NCI-H2171 (cell line): ENCODE results near the gene REC114.
"Not testable (repeated sequence)": the region's sequence is repeated elsewhere in the genome, so short reads cannot be mapped to it uniquely, and the experiment has no call there.

Experiments used
- DNase-seq: peaks from one replicate; lab custom pipeline; 2025; lab: John Stamatoyannopoulos, UW

Gene REC114

DNA sequence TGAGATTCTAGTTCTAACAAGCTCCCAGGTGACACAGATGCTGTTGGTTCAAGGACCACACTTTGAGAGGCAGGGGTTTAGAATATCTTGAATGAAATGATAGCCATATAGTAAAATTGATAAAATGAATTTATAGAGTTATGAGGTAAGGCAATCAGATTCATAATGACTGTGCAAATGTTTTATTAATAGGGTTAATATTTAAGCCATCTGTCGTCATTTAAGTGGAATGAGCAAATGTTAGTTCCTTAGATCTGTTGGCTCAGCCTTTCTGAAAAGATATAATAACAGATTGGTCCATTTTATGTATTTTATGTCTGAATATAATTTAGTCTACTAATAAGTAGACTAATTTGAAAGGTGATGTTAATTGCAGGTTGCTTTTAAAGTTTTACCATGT lies 12.9 kb downstream of the REC114 start:
- no peak for DNase-seq

DNA sequence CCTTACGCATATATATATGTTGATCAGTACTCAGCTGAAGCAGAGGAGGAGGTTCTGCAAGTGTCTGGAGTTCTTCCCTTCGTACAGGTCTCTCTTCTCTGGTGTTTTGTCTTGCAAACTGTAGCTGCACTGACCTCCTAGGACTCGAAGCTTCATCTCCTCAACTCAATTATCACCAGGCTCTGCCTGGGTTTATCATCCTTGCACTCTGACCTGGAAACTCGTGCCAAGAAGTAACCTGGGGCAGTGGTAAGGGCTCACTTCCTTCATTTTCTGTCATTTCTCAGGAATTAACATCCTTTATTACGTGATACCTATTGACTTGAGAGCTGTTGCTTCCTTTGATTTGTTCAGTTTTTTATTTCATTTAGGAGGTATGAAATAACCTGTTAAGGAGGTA lies 14.4 kb downstream of the REC114 start:
- no peak for DNase-seq

- DNase-seq, result no peak
Observed at GRCh38 chr15:73460662-73461061, 17.7 kb downstream of the REC114 start.

GRCh38 chr15:73464602-73465001 lies 21.6 kb downstream of the REC114 start:
- DNase-seq, result no peak

DNA sequence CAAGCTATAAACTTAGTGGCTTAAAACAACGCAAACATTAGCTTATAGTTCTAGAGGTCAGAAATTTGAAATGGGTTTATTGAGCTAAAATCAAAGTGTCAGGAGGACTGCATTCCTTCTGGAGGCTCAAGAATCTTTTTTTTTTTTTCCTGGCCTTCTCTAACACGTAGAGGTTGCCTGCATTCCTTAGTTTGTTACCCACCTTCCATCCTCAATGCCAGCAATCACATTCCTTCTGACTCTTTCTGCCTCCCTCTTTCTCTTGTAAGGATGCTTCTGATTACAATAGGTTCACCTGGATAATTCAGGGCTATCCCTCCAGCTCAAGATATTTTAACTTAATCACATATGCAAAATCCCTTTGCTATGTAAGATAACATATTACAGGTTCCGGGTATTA lies 24.8 kb downstream of the REC114 start:
- no peak for DNase-seq

DNA sequence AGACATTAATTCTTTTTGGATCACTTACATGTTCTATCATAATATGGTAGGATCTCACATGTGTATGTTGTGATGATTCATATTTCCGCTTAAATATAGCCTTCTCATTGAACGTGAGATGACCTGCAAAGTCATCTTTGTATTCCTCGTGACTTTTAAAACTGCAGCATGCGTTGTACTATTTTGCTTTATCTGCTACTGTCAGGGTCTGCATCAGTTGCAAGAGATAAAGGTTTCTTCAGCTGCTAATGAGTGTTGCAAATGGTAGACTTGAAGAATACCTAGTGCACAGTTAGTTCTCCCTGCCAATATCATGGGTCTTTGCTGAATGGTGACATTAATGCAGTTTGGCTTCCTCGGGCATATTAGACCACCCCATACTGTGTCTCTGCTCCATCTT lies 31.8 kb downstream of the REC114 start:
- no peak for DNase-seq

- DNase-seq, result no peak
Observed at GRCh38 chr15:73476704-73477216, 33.8 kb downstream of the REC114 start.

GRCh38 chr15:73480050-73480449 lies 37.1 kb downstream of the REC114 start:
- no peak for DNase-seq

GRCh38 chr15:73482166-73482565 lies 39.2 kb downstream of the REC114 start:
- DNase-seq, result no peak

DNA sequence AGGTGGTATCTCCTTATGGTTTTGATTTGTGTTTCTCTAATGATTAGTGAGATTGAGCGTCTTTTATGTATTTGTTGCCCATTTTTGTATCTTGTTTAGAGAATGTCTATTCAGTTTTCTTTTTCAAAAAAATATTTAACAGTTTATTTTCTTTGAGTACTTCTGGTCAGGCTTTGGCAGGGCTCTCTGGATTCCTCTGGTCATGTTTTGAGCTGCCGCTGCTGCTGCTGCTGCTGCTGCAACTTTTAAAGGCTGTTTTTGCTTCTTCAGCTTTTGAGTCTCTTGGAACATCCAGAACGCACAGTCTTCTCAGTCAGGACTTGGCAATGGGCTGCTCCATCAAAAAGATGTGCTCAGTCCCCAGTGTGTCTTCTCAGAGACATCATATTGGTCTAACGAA lies 40.1 kb downstream of the REC114 start:
- no peak for DNase-seq

DNA sequence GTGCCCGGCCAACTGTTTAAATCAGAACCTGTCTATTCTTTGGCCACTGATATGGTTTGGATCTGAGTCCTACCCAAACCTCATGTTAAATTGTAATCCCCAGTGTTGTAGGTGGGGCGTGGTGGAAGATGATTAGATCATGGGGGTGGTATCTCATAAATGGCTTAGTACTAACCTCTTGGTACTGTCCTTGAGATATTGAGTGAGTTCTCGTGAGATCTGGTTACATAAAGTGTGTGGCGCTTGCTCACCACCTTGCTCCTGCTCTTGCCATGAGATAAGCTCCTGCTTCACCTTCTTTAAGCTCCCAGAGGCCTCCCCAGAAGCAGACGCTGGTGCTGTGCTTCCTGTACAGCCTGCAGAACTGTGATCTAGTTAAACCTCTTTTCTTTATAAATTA lies 42.4 kb downstream of the REC114 start:
- no peak for DNase-seq

GRCh38 chr15:73485885-73486284 lies 42.9 kb downstream of the REC114 start:
- not testable (repeated sequence) for DNase-seq

- no peak for DNase-seq
Observed at GRCh38 chr15:73488698-73489097, 45.7 kb downstream of the REC114 start.

- DNase-seq, result no peak
Observed at GRCh38 chr15:73493922-73494321, 51.0 kb downstream of the REC114 start.

DNA sequence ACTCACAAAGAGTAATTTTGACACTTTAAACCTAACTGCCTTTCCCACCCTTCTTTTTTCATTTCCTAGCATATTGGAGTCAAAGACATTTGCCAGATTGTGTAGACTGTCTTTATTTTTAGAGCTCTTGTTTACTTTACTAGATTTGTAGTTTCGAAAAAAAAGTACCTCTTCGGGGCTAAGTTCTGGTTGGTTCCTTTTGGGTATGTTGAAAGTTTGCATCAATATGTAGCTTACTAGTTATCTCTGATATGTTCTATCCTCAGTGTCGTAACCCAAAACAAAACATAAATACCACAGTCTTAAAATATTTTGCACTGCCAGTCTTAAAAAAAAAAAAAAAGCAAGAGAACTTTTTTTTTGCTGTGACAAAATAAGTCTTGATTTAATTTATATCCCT lies 52.2 kb downstream of the REC114 start:
- DNase-seq, result no peak

- DNase-seq, result no peak
Observed at GRCh38 chr15:73500696-73501095, 57.7 kb downstream of the REC114 start.

DNA sequence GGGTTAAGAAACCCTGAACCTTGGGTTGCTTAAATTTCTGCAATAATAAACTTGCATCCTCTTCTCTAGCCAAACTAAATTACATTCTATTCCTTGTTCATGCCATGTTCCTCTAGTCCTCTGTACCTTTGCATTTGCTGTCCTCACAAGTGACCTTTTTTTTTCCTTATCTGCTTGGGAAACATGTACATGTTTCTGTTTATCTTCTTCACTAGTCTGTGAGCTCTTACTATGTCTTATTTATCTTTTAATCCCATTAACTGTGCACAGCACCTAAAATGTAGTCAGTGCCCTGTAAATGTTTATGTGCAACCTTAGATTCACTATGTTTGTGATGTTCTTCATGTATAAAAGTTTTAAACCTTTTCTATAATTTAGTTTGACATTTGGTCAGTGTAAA lies 61.9 kb downstream of the REC114 start:
- no peak for DNase-seq

DNA sequence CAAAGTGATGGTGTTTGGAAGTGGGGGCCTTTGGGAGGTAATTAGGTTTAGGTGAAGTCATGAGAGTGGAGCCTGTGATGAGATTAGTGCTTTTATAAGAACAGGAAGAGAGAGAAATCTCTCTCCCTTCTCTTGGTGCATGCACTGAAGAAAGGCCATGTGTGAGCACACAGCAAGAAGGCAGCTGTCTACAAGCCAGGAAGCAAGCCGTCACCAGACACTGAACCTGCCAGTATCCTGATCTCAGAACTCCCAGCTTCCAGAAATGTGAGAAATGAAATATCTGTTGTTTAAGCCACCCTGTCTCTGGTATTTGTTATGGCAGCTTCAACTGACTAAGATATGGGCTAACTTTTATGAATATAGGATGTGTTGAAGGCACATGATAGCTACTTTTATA lies 72.6 kb downstream of the REC114 start:
- no peak for DNase-seq

DNA sequence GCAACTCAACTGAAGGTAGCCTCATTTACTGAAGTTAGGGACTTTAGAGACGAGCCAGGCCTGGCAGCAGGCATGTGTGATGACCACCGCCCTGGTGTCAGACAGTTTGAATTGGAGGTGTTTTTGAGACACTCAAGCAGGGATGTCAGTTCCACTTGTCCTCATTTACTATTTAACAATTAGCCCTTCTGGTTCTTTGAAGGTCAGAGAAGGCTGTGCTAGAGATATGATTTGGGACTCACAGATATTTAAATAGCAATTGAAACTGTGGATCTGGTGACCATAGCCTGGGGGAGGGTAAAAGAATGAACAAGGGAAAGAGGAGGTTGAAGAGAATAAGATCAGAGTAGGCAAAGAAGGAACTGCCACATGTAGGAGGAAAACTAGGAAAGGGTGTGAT lies 74.6 kb downstream of the REC114 start:
- DNase-seq, result no peak

DNA sequence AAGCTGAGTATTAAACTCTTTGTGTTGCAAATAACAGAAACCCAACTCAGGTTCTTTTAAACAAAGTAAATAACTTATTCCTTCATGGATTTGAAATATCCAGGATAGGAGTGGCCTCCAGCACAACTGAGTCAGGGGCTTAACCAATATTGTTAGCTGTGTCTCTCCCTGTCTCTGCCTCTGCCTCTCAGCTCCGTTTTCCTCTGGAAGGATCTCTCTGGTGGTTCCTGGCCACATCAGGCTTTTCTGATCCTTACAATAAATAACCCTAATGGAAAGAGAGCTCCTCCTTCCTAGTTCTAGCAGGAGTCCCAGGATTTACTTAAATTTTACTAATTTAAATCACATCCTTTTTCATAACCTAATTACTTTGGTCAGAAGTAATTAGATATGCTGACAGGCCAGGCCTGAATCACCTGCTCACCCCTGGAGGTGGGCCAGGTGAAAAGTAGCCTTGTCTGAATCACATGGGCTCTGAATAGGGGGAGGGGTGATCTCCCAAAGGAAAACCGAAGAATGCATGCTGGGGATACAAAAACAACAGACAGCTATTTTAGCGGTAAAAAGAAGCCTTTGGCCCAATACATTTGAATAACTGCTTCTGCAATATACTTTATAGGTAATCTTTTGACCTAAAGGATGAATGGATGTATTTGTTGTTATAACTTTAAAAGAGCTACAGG lies 75.4 kb downstream of the REC114 start:
- no peak for DNase-seq

DNA sequence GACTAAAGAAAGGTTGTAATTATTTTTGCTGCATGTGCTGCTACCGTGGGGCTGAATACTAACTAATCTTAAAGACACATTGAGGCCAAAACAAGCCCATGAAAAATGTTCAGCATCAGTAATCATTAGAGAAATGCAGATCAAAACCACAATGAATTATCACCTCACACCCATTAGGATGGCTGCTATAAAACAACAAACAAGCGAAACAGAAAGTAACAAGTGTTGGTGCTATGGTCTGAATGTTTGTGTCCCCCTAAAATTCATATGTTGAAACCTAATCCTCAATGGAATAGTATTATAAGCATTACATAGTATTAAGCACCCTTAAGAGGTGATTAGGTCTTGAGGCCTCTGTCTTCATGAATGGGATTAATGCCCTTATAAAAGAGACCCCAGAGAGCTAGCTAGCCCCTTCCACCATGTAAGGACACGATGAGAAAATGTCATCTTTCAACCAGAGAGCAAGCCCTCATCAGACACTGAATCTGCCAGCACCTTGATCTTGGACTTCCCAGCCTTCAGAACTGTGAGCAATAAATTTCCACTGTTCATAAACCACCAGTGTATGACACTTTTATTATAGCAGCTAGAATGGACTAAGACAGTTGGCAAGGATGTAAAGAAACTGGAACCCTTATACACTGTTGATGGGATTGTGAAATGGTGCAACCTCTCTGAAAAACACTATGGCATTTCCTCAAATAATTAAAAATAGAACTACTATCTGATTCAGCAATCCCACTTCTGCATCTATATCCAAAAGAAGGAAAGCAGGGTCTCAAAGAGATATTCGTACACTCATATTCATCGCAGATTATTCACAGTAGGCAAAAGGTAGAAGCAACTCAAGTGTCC lies 76.1 kb downstream of the REC114 start:
- no peak for DNase-seq

DNA sequence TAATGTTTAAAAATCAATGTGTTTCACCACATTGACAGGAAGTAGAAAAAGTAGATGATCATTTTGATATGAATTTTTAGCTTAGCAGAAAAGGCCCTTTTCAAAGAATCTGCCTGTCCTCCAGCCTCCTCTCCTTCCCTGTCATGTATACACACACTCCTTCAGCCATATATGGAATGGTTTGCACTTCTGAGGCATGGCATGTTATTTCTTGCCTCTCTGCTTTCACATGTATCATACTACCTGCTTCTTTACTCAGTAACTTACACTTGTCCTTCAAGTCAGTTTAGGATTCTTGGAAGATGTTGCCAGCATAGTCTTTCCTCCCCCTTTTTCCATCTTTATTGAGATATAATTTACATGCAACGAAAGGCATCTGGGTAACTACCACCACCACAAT lies 79.0 kb downstream of the REC114 start:
- no peak for DNase-seq

- DNase-seq, result no peak
Observed at GRCh38 chr15:73524919-73525318, 82.0 kb downstream of the REC114 start.
